ENCODE measurements around the gene COA8. TPM values are rescaled to one million over a fixed set of nuclear protein-coding genes. Genes with fewer than 3 reads are reported as not detected.

COA8 gene
- polyA plus RNA-seq, 3 donors = 13.2 to 58.1 (median 52.3) TPM

- Histone ChIP-seq H3K4me2 (replicated peaks; ENCODE audit: extremely low read depth, low read length, poor library complexity, severe bottlenecking) (peak overlapping the region; percentile 97), H2AFZ (ENCODE audit: insufficient read depth, low read depth, low read length, poor library complexity, severe bottlenecking) (no peak overlapping the region), H3K9ac (ENCODE audit: insufficient read depth, low read length, poor library complexity, severe bottlenecking) (no peak overlapping the region), H3K9me3 (replicated peaks in 1 of 2; ENCODE audit: control insufficient read depth in 1 of 2, insufficient read depth in 1 of 2, low read length in 2 of 2) (peaks cover 6 to 9% of the 10 kb centered on the region in 2 donors), H3K4me3 (replicated peaks in 1 of 3; ENCODE audit: low read depth in 2 of 3, low read length in 3 of 3) (peak overlapping the region in 1 of 3 experiments; percentile 16), H3K36me3 (replicated peaks in 1 of 2; ENCODE audit: control insufficient read depth in 1 of 2, insufficient read depth in 2 of 2, low read length in 2 of 2) (peaks cover 0 to 2% of the 10 kb centered on the region in 2 donors), H3K27ac (ENCODE audit: low read depth in 1 of 2, low read length in 2 of 2) (no peak overlapping the region), H3K4me1 (ENCODE audit: control insufficient read depth in 1 of 2, insufficient read depth in 2 of 2, low read length in 2 of 2) (peaks cover 44 to 63% of the 10 kb centered on the region in 2 donors), H4K20me1 (ENCODE audit: insufficient read depth, low read length) (peaks cover 13% of the 10 kb centered on the region), H3K79me2 (ENCODE audit: insufficient read depth, low read length) (peaks cover 20% of the 10 kb centered on the region), H3K27me3 (ENCODE audit: control insufficient read depth in 2 of 2, insufficient read depth in 2 of 2, low read length in 2 of 2) (peaks cover 18 to 25% of the 10 kb centered on the region in 2 donors)
- DNase-seq = peak; percentile 32 to 54 (median 44)
- WGBS (ENCODE audit: insufficient coverage) = 65% methylated on average over 4 of the region's 8 CpGs
- Mint-ChIP-seq H3K4me3 (peak overlapping the region in 1 of 2 donors; percentile 42), H3K36me3 (peaks cover 8 to 9% of the 10 kb centered on the region in 2 donors), H3K27me3 (ENCODE audit: low read depth in 3 of 3) (peaks cover 27 to 35% (median 30%) of the 10 kb centered on the region in 3 donors), H3K9me3 (peaks cover 0 to 14% (median 6%) of the 10 kb centered on the region in 7 donors), H3K27ac (peak overlapping the region in 2 of 7 donors; percentile 83 to 86), H3K4me1 (peaks cover 53% of the 10 kb centered on the region)
- no peak for TF ChIP-seq CTCF (IDR thresholded peaks at IDR 0.05)
- intact Hi-C loops (cut with micrococcal nuclease) = loop anchor here in 1 of 2 donors (10.0 kb wide), 1 partner anchor 192 kb away; the partner anchor contains the start of gene EIF5
These were observed 36.4 kb upstream of the COA8 start for GRCh38 chr14:103526247-103526913.

DNA sequence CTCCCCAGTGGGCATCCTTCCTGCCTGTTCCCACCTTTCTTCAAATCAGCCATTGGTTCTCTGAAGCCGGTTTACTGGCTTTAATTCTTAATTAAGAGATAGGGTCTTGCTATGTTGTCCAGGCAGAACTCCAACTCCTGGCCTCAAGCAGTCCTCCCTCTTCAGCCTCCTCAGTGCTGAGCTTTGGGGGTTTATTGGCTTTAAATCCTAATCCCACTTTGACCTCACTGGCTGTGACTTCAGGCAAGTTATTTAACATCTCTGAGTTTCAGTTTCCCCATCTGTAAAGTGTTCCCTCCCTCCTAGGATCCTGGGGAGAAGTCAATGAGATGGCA, 35.9 kb upstream of the COA8 start:
- Histone ChIP-seq H4K20me1 (ENCODE audit: insufficient read depth, low read length) (peaks cover 13% of the 10 kb centered on the region), H3K9me3 (replicated peaks in 1 of 2; ENCODE audit: control insufficient read depth in 1 of 2, insufficient read depth in 1 of 2, low read length in 2 of 2) (peaks cover 6 to 9% of the 10 kb centered on the region in 2 donors), H3K4me2 (replicated peaks; ENCODE audit: extremely low read depth, low read length, poor library complexity, severe bottlenecking) (peak overlapping the region; percentile 97), H2AFZ (ENCODE audit: insufficient read depth, low read depth, low read length, poor library complexity, severe bottlenecking) (no peak overlapping the region), H3K9ac (ENCODE audit: insufficient read depth, low read length, poor library complexity, severe bottlenecking) (no peak overlapping the region), H3K4me1 (ENCODE audit: control insufficient read depth in 1 of 2, insufficient read depth in 2 of 2, low read length in 2 of 2) (peaks cover 44 to 58% of the 10 kb centered on the region in 2 donors), H3K79me2 (ENCODE audit: insufficient read depth, low read length) (peaks cover 20% of the 10 kb centered on the region), H3K36me3 (replicated peaks in 1 of 2; ENCODE audit: control insufficient read depth in 1 of 2, insufficient read depth in 2 of 2, low read length in 2 of 2) (peaks cover 0 to 3% of the 10 kb centered on the region in 2 donors), H3K27me3 (ENCODE audit: control insufficient read depth in 2 of 2, insufficient read depth in 2 of 2, low read length in 2 of 2) (peaks cover 18 to 25% of the 10 kb centered on the region in 2 donors), H3K27ac (ENCODE audit: low read depth in 1 of 2, low read length in 2 of 2) (peak overlapping the region in 1 of 2 donors; percentile 54), H3K4me3 (replicated peaks in 1 of 3; ENCODE audit: low read depth in 2 of 3, low read length in 3 of 3) (peak overlapping the region in 1 of 3 experiments; percentile 16)
- no peak for DNase-seq
- intact Hi-C loops (cut with micrococcal nuclease) = loop anchor here in 1 of 2 donors (10.0 kb wide), 1 partner anchor 192 kb away; the partner anchor contains the start of gene EIF5
- Mint-ChIP-seq H3K9me3 (peaks cover 0 to 14% (median 6%) of the 10 kb centered on the region in 7 donors), H3K27ac (peak overlapping the region in 6 of 7 donors; percentile 59 to 86 (median 84)), H3K27me3 (ENCODE audit: low read depth in 3 of 3) (peaks cover 27 to 31% (median 29%) of the 10 kb centered on the region in 3 donors), H3K4me1 (peaks cover 53% of the 10 kb centered on the region), H3K4me3 (peak overlapping the region; percentile 64 to 73), H3K36me3 (peaks cover 8 to 9% of the 10 kb centered on the region in 2 donors)
- no CpG with 5 or more reads among the region's 1 CpG for WGBS (ENCODE audit: insufficient coverage)
- TF ChIP-seq CTCF (IDR thresholded peaks at IDR 0.05) = no peak
